PFSK-1 (cell line): ENCODE data around the gene DHRSX.

ENCODE experiments used
- FOXP2 ChIP-seq: optimal IDR thresholded peaks from 2 replicates; pipeline ENCODE3; 2011; ENCODE audit warnings: borderline replicate concordance, control low read depth, inconsistent platforms; ENCODE audit not compliant: insufficient read depth; ENCODE audit errors: extremely low read length, extremely low read depth
- POLR2AphosphoS5 ChIP-seq: IDR thresholded peaks from 2 replicates; pipeline ENCODE4 v1.6.1; 2012; ENCODE audit warnings: low read depth, mild to moderate bottlenecking, control low read depth, low read length, moderate library complexity
- REST ChIP-seq, 2 experiments: IDR thresholded peaks; 2 replicates each; pipeline versions ENCODE4 v1.6.1 to v1.8.0; 2011 to 2012; ENCODE audit warnings: low read depth in 2 of 2, low read length in 2 of 2, control low read depth in 1 of 2, inconsistent platforms in 1 of 2, mild to moderate bottlenecking in 1 of 2, moderate library complexity in 1 of 2; ENCODE audit not compliant: insufficient read depth in 1 of 2
- SIN3A ChIP-seq: IDR thresholded peaks from 2 replicates; pipeline ENCODE4 v1.6.1; 2012; ENCODE audit warnings: mild to moderate bottlenecking, low read length, moderate library complexity, borderline replicate concordance; ENCODE audit not compliant: insufficient read depth
- TAF1 ChIP-seq: IDR thresholded peaks from 2 replicates; pipeline ENCODE4 v1.6.1; 2012; ENCODE audit warnings: low read length, control low read depth, borderline replicate concordance; ENCODE audit not compliant: insufficient read depth

Gene DHRSX

GRCh38 chrX:2427737-2428136 lies 73.0 kb downstream of the DHRSX start:
- no peak for TF ChIP-seq TAF1
- TF ChIP-seq FOXP2, result no peak
- no peak for TF ChIP-seq POLR2AphosphoS5
- no peak for TF ChIP-seq REST (IDR thresholded peaks at IDR 0.05; ENCODE audit: insufficient read depth in 1 of 2, low read depth in 2 of 2, low read length in 2 of 2)
- TF ChIP-seq SIN3A, result no peak

- TF ChIP-seq FOXP2 (no peak), TAF1 (no peak), REST (IDR thresholded peaks at IDR 0.05; ENCODE audit: insufficient read depth in 1 of 2, low read depth in 2 of 2, low read length in 2 of 2) (no peak), POLR2AphosphoS5 (no peak), SIN3A (no peak)
Measured at GRCh38 chrX:2427147-2427546, 73.6 kb downstream of the DHRSX start.

- TF ChIP-seq REST (IDR thresholded peaks at IDR 0.05; ENCODE audit: insufficient read depth in 1 of 2, low read depth in 2 of 2, low read length in 2 of 2) (no peak), TAF1 (no peak)
Measured at GRCh38 chrX:2426289-2426882, 74.4 kb downstream of the DHRSX start.

GRCh38 chrX:2425286-2426071 lies 75.3 kb downstream of the DHRSX start:
- TF ChIP-seq TAF1 (no peak), POLR2AphosphoS5 (no peak), SIN3A (no peak), REST (IDR thresholded peaks at IDR 0.05; ENCODE audit: insufficient read depth in 1 of 2, low read depth in 2 of 2, low read length in 2 of 2) (no peak), FOXP2 (no peak)
